PC-9 (cell line): ENCODE data around the gene GMDS.

ENCODE experiments used
- CTCF ChIP-seq: fragments of 200-600 bp; sonication (generic); conservative IDR thresholded peaks from 2 replicates; pipeline ENCODE4 v1.6.1; 2017; ENCODE audit warnings: mixed run types, antibody characterized with exemption, mild to moderate bottlenecking, moderate library complexity
- EZH2 ChIP-seq: fragments of 200-600 bp; sonication (generic); IDR thresholded peaks from 2 replicates; pipeline ENCODE4 v1.8.0; 2017; ENCODE audit warnings: antibody characterized with exemption, low read depth

- TF ChIP-seq CTCF = no peak
- no peak for TF ChIP-seq EZH2
Measured at GRCh38 chr6:2029952-2030351, 215.5 kb downstream of the GMDS start.
